H9 (cell line): Measurements from ENCODE around the gene SFI1. TPM values are rescaled to one million over a fixed set of nuclear protein-coding genes. Genes with fewer than 3 reads are reported as not detected.

Experiments used
- DNase-seq: peaks from one replicate; pipeline ENCODE4 v3.0.0-alpha.2; 2017
- H2AFZ ChIP-seq: one replicate; pipeline ENCODE4 v1.6.1; 2013; ENCODE audit warnings: mild to moderate bottlenecking, low read length, control low read depth, moderate library complexity
- H2AK5ac ChIP-seq: 2 replicates; pipeline ENCODE4 v1.6.1; 2013; ENCODE audit warnings: low read length, control low read depth, mixed read lengths; ENCODE audit not compliant: insufficient read length
- H2BK120ac ChIP-seq: one replicate; pipeline ENCODE4 v1.6.1; 2013; ENCODE audit warnings: low read depth, mild to moderate bottlenecking, low read length, control low read depth, inconsistent platforms; ENCODE audit not compliant: poor library complexity, severe bottlenecking
- H2BK12ac ChIP-seq: 2 replicates; pipeline ENCODE4 v1.6.1; 2013; ENCODE audit warnings: low read length, control low read depth, mixed read lengths, low read depth; ENCODE audit not compliant: insufficient read length
- H2BK15ac ChIP-seq: 2 replicates; pipeline ENCODE4 v1.6.1; 2013; ENCODE audit warnings: low read depth, low read length, control low read depth
- H2BK20ac ChIP-seq: one replicate; pipeline ENCODE4 v1.6.1; 2013; ENCODE audit warnings: low read depth, mild to moderate bottlenecking, low read length, control low read depth, inconsistent platforms; ENCODE audit not compliant: poor library complexity, severe bottlenecking
- H2BK5ac ChIP-seq: 2 replicates; pipeline ENCODE4 v1.6.1; 2013; ENCODE audit warnings: low read length, control low read depth, mixed read lengths; ENCODE audit not compliant: insufficient read length
- H3K14ac ChIP-seq: 2 replicates; pipeline ENCODE4 v1.6.1; 2013; ENCODE audit warnings: low read length, control low read depth; ENCODE audit not compliant: insufficient read depth
- H3K18ac ChIP-seq: 2 replicates; pipeline ENCODE4 v1.6.1; 2013; ENCODE audit warnings: low read depth, mild to moderate bottlenecking, mixed read lengths, low read length, control low read depth; ENCODE audit not compliant: insufficient read length
- H3K23ac ChIP-seq: 2 replicates; pipeline ENCODE4 v1.6.1; 2013; ENCODE audit warnings: low read length, control low read depth, mixed read lengths, low read depth; ENCODE audit not compliant: insufficient read length
- H3K23me2 ChIP-seq: 2 replicates; pipeline ENCODE4 v1.6.1; 2013; ENCODE audit warnings: low read depth, mild to moderate bottlenecking, mixed read lengths, low read length, control low read depth; ENCODE audit not compliant: insufficient read length, poor library complexity, severe bottlenecking
- H3K27ac ChIP-seq: 2 replicates; pipeline ENCODE4 v1.5.1; 2013; ENCODE audit warnings: low read length, control low read depth, mixed read lengths, low read depth; ENCODE audit not compliant: insufficient read length
- H3K27me3 ChIP-seq: 2 replicates; pipeline ENCODE4 v1.6.1; 2013; ENCODE audit warnings: low read length, control low read depth, inconsistent platforms; ENCODE audit not compliant: insufficient read depth
- H3K4ac ChIP-seq: 2 replicates; pipeline ENCODE4 v1.6.1; 2013; ENCODE audit warnings: low read depth, mild to moderate bottlenecking, control low read depth, inconsistent platforms, low read length, moderate library complexity
- H3K4me1 ChIP-seq: 2 replicates; pipeline ENCODE4 v1.6.1; 2013; ENCODE audit warnings: low read length, control low read depth, inconsistent platforms; ENCODE audit not compliant: insufficient read depth
- H3K4me2 ChIP-seq: 2 replicates; pipeline ENCODE4 v1.6.1; 2013; ENCODE audit warnings: low read length, control low read depth, mixed read lengths; ENCODE audit not compliant: insufficient read length, insufficient read depth
- H3K56ac ChIP-seq: 2 replicates; pipeline ENCODE4 v1.6.1; 2013; ENCODE audit warnings: low read depth, mild to moderate bottlenecking, mixed read lengths, low read length, control low read depth; ENCODE audit not compliant: insufficient read length
- H3K79me1 ChIP-seq: 2 replicates; pipeline ENCODE4 v1.6.1; 2013; ENCODE audit warnings: low read depth, mild to moderate bottlenecking, moderate library complexity, low read length, control low read depth, inconsistent platforms; ENCODE audit not compliant: insufficient read depth, poor library complexity, severe bottlenecking
- H3K79me2 ChIP-seq: 2 replicates; pipeline ENCODE4 v1.6.1; 2013; ENCODE audit warnings: low read length, control low read depth, inconsistent platforms; ENCODE audit not compliant: insufficient read depth
- H3K9ac ChIP-seq: 2 replicates; pipeline ENCODE4 v1.6.1; 2013; ENCODE audit warnings: low read length, control low read depth, mixed read lengths; ENCODE audit not compliant: insufficient read length; ENCODE audit errors: extremely low read depth
- H3K9me3 ChIP-seq: one replicate; pipeline ENCODE4 v1.6.1; 2013; ENCODE audit warnings: low read depth, low read length, inconsistent platforms; ENCODE audit not compliant: control insufficient read depth
- H3T11ph ChIP-seq: one replicate; pipeline ENCODE4 v1.6.1; 2013; ENCODE audit warnings: mild to moderate bottlenecking, low read length, control low read depth, inconsistent platforms
- H4K20me1 ChIP-seq: one replicate; pipeline ENCODE4 v1.6.1; 2013; ENCODE audit not compliant: control insufficient read depth, insufficient read length, insufficient read depth
- H4K5ac ChIP-seq: 2 replicates; pipeline ENCODE4 v1.6.1; 2013; ENCODE audit warnings: low read depth, mild to moderate bottlenecking, mixed read lengths, low read length, control low read depth; ENCODE audit not compliant: insufficient read length
- H4K8ac ChIP-seq: replicated peaks from 2 replicates; pipeline ENCODE4 v1.6.1; 2013; ENCODE audit warnings: low read length, control low read depth, mixed read lengths, low read depth; ENCODE audit not compliant: insufficient read length
- H4K91ac ChIP-seq: 2 replicates; pipeline ENCODE4 v1.6.1; 2013; ENCODE audit warnings: low read depth, mild to moderate bottlenecking, moderate library complexity, mixed read lengths, low read length, control low read depth; ENCODE audit not compliant: insufficient read length
- H3K27ac Mint-ChIP-seq, 3 experiments: 2 replicates in 2 of 3; 3 replicates in 1 of 3; pipeline ENCODE4 v1.8.0; 2020 to 2021; ENCODE audit warnings: mixed read lengths in 3 of 3, mild to moderate bottlenecking in 1 of 3, moderate library complexity in 1 of 3
- H3K27me3 Mint-ChIP-seq: 2 replicates; pipeline ENCODE4 v1.8.0; 2021; ENCODE audit warnings: low read depth, mild to moderate bottlenecking, moderate library complexity, mixed read lengths
- H3K36me3 Mint-ChIP-seq, 3 experiments: 2 replicates in 2 of 3; 3 replicates in 1 of 3; pipeline ENCODE4 v1.8.0; 2020 to 2021; ENCODE audit warnings: low read depth in 3 of 3, mixed read lengths in 3 of 3; ENCODE audit not compliant: insufficient read depth in 1 of 3
- H3K4me1 Mint-ChIP-seq, 2 experiments: 2 replicates each; pipeline ENCODE4 v1.8.0; 2020; ENCODE audit warnings: mixed read lengths in 2 of 2
- H3K4me3 Mint-ChIP-seq, 2 experiments: 2 replicates in 1 of 2; 3 replicates in 1 of 2; pipeline ENCODE4 v1.8.0; 2020 to 2021; ENCODE audit warnings: mild to moderate bottlenecking in 2 of 2, mixed read lengths in 2 of 2, moderate library complexity in 1 of 2
- H3K9me3 Mint-ChIP-seq, 2 experiments: 2 replicates in 1 of 2; 3 replicates in 1 of 2; pipeline ENCODE4 v1.8.0; 2020; ENCODE audit warnings: mild to moderate bottlenecking in 2 of 2, mixed read lengths in 2 of 2, moderate library complexity in 1 of 2
- WGBS: extraction: QIAGEN DNeasy Blood & Tissue Kit; methylation state at CpG from one replicate; pipeline ENCODE4 v1.1.7; 2013; ENCODE audit warnings: missing lambda C conversion rate, low lambda C conversion rate, mixed read lengths; ENCODE audit not compliant: insufficient read length; ENCODE audit errors: extremely low coverage; 5-methylcytosine and 5-hydroxymethylcytosine counted together
- total RNA-seq: library from RNA; stranded (reverse); gene quantifications from 2 replicates; pipeline ENCODE4 v1.2.1, GENCODE V29; 2021
- TF ChIP-seq, protein P1 (sequence below): fragments of 200-600 bp; sonication (generic); conservative IDR thresholded peaks from 3 replicates; pipeline ENCODE4 v1.8.0; 2021; ENCODE audit warnings: antibody characterized with exemption, mild to moderate bottlenecking

Gene SFI1
- total RNA-seq, 1 experiment from 2014 or later: 26.4 TPM

DNA sequence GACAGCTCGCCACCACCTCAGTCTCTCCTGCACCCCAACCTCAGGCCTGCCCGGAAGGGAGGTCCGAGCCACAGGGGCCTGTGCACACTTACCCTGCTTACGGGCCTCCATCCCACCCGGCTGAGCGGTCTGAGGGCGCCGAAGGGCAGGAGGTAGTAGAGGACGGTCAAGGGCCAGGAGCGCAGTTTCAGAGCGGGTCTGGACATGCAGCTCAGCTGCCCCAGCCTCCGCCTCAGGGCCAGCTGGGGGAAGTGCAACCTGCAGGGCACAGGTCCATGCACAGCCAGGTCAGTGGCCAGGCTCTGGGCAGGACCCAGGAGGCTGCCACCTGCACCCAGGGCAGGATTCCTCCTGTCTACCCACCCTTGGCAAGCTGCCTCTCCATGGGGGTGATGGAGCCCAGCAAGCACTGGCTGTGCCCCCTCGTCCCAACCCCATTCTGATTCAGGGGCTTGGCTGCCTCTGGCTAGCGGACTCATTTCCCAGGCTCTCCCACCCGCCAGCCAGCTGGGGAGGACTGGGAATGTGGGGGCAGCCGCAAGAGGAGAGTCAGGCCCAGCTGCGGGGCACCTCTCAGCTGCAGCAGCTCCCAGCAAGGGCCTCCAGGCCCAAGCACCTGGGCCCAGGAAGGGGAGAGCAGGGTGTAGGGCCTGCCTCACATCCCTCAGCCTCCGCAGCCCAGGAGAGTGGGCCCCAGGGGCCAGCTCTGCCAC is 127.4 kb downstream of the SFI1 start:
- H3K9me3 Mint-ChIP-seq: no peaks in the 10 kb centered on the region; a peak in 1 of 5 replicates

More for the DNA sequence above, 127.4 kb downstream of the SFI1 start:
- Histone ChIP-seq H2AFZ (no peak overlapping the region), H3K79me1 (peaks cover 3% of the 10 kb centered on the region), H3K4me2 (no peak overlapping the region), H3K27ac (no peak overlapping the region), H4K8ac (no peak overlapping the region), H3K18ac (no peak overlapping the region), H2BK20ac (no peak overlapping the region), H2BK5ac (no peak overlapping the region), H3K9ac (no peak overlapping the region), H3K9me3 (no peaks in the 10 kb centered on the region), H3K23me2 (no peaks in the 10 kb centered on the region), H4K5ac (no peak overlapping the region), H3K4me1 (no peaks in the 10 kb centered on the region; the same call in 1 of the 2 replicates), H3K56ac (no peak overlapping the region), H3K4ac (no peak overlapping the region), H4K20me1 (no peaks in the 10 kb centered on the region), H3K79me2 (peaks cover 2% of the 10 kb centered on the region; the same call in 1 of the 2 replicates), H2AK5ac (no peak overlapping the region), H2BK12ac (no peak overlapping the region), H4K91ac (no peak overlapping the region), H3K23ac (no peak overlapping the region), H2BK15ac (no peak overlapping the region), H2BK120ac (no peak overlapping the region), H3K14ac (no peak overlapping the region), H3T11ph (no peak overlapping the region), H3K27me3 (no peaks in the 10 kb centered on the region)
- DNase-seq: no peak
- Mint-ChIP-seq H3K4me3 (no peak overlapping the region), H3K27me3 (no peaks in the 10 kb centered on the region; the same call in 1 of the 2 replicates), H3K4me1 (peaks cover 27 to 32% of the 10 kb centered on the region in 2 experiments), H3K36me3 (peaks cover 4 to 28% (median 22%) of the 10 kb centered on the region in 3 experiments; a peak in 6 of 7 replicates), H3K27ac (no peak overlapping the region; a peak in 1 of 7 replicates)
- TF ChIP-seq, protein P1, sequence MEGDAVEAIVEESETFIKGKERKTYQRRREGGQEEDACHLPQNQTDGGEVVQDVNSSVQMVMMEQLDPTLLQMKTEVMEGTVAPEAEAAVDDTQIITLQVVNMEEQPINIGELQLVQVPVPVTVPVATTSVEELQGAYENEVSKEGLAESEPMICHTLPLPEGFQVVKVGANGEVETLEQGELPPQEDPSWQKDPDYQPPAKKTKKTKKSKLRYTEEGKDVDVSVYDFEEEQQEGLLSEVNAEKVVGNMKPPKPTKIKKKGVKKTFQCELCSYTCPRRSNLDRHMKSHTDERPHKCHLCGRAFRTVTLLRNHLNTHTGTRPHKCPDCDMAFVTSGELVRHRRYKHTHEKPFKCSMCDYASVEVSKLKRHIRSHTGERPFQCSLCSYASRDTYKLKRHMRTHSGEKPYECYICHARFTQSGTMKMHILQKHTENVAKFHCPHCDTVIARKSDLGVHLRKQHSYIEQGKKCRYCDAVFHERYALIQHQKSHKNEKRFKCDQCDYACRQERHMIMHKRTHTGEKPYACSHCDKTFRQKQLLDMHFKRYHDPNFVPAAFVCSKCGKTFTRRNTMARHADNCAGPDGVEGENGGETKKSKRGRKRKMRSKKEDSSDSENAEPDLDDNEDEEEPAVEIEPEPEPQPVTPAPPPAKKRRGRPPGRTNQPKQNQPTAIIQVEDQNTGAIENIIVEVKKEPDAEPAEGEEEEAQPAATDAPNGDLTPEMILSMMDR: no peak
- WGBS: no CpG with 5 or more reads among the region's 18 CpGs
